OCI-LY7 (cell line): ENCODE results near the gene CRK.

Experiments used
- CTCF ChIP-seq: fragments of 200-600 bp; sonication (generic); conservative IDR thresholded peaks from 2 replicates; pipeline ENCODE4 v1.5.1; 2014; ENCODE audit warnings: mild to moderate bottlenecking, antibody characterized with exemption, low read length, moderate library complexity, mixed read lengths
- EZH2phosphoT487 ChIP-seq: fragments of 200-600 bp; sonication (generic); IDR thresholded peaks from 2 replicates; pipeline ENCODE4 v1.6.1; 2018; ENCODE audit warnings: low read depth, borderline replicate concordance, mild to moderate bottlenecking, mixed run types, antibody characterized with exemption, low read length, moderate library complexity, mixed read lengths

- TF ChIP-seq CTCF, result no peak
- no peak for TF ChIP-seq EZH2phosphoT487
Observed at GRCh38 chr17:1435326-1435725, 20.7 kb downstream of the CRK start.
